GM12865 (cell line): ENCODE data around the gene FAM120C.

ENCODE experiments used
- DNase-seq: peaks from one replicate; pipeline ENCODE4 v3.0.0; 2010; ENCODE audit warnings: low read depth
- H3K4me3 ChIP-seq: 2 replicates; pipeline ENCODE4 v1.5.1; 2011; ENCODE audit warnings: mild to moderate bottlenecking, low read depth, low read length, control low read depth
- TF ChIP-seq, protein P1 (sequence below): IDR thresholded peaks from 2 replicates; pipeline ENCODE4 v1.5.1; 2011; ENCODE audit warnings: low read length, control low read depth, low read depth, inconsistent platforms; ENCODE audit not compliant: insufficient read depth; ENCODE audit errors: missing control alignments

Gene FAM120C, protein sequence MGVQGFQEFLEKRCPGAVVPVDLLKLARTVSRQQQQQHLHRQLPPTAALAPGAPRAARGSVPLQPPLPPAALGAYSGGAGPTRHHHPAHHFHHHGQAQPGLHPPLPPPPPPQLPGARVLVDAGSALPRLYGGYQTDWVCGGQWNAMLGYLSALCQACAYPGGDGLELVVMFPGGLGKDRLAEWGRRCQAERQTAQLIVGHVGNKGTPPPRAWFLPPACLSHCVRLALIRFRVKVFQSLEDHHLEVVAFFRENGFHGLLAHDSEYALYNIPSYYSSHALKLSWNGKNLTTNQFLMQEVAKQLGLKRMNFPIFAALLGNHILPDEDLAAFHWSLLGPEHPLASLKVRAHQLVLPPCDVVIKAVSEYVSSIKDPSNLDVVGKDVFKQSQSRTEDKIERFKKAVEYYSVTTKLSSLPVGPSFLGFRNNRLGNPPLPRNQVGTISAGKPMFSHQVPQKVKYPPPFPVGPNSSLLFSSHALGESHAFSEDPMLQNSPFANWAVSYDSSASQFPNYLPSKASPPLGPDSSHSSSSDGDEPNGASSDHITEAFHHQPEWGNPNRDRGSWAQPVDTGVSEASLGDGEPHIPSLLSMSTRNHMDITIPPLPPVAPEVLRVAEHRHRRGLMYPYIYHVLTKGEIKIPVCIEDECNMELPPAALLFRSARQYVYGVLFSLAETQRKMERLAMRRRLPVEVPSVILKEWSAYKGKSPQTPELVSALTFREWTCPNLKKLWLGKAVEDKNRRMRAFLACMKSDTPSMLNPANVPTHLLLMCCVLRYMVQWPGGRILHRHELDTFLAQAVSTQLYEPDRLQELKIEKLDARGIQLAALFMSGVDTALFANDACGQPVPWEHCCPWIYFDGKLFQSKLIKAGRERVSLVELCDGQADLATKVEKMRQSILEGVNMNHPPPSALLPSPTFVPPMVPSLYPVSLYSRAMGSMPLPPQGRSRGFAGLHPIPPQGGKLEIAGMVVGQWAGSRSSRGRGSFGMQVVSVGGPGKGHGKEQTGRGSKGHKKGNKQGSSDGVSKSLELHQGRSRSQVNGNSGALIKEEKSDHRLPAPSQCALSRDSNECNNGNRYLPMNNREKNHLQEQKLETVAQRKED

DNA sequence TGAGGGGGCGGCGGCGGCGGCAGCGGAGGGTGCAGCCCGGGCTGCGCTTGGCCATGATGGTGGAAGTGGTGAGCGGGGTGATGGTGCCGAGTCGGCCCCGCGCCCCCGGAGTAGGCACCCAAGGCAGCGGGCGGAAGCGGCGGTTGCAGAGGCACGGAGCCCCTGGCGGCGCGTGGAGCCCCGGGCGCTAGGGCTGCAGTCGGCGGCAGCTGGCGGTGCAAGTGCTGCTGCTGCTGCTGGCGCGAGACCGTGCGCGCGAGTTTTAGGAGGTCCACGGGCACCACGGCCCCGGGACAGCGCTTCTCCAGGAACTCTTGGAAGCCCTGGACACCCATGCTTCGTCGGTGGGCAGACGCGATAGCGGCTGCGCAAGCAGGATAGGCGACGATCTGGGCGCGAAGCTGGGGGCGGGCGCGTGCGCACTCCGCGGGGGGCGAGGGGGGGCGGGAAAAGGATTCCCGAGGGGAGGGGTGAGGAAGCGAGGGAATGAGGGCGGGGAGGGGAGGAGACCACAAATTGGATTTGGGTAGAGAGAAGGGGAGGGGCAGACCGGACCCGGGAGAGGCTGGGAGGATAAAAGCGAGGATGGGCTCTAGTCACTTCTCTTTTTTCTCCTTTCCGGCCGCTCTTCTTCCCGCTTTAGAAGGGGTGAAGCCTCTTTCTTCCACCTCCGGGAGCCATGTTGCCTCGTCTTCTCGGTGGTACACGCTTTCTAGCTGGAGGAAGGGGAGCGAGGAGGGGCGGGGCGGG is at the start of gene FAM120C:
TSS of gene FAM120C (minus strand) at position 391 of the 750 bp plus-strand sequence. CDS start at position 335, 56 bp downstream.
- DNase-seq = peak; percentile 84
- TF ChIP-seq, protein P1, sequence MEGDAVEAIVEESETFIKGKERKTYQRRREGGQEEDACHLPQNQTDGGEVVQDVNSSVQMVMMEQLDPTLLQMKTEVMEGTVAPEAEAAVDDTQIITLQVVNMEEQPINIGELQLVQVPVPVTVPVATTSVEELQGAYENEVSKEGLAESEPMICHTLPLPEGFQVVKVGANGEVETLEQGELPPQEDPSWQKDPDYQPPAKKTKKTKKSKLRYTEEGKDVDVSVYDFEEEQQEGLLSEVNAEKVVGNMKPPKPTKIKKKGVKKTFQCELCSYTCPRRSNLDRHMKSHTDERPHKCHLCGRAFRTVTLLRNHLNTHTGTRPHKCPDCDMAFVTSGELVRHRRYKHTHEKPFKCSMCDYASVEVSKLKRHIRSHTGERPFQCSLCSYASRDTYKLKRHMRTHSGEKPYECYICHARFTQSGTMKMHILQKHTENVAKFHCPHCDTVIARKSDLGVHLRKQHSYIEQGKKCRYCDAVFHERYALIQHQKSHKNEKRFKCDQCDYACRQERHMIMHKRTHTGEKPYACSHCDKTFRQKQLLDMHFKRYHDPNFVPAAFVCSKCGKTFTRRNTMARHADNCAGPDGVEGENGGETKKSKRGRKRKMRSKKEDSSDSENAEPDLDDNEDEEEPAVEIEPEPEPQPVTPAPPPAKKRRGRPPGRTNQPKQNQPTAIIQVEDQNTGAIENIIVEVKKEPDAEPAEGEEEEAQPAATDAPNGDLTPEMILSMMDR = no peak
- peak within 1 kb of the TSS; percentile 54 for H3K4me3 ChIP-seq

DNA sequence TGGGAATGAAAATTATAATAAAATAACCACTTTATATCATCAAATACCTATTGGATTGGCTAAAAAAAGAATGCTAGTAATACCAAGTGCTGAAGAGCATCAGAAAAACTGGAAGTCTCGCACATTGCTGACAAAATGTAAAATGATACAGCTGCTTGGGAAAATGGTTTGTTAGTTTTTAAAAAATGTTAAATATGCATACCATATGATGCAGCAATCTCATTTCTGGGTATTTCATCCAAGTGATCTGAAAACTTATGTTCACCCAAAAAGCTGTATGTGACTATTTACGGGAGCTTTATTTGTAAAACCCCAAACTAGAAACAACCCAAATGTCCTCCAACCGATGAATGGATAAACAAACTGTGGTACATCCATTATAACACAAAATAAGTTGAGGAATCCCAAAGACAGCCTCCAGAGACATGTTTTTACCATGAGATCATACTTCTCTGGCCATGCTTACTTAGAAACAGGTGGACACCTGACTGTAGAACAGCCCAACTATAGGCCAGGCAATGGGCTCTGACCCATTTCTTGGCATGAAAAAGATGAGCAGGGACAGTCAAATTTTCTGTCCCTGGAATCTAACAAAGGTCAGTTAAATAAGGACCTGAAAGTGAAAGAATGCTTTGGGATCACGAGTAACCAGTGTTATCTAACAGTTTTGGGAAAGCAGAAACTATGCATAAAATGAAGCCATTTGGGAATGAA is 47.5 kb upstream of the FAM120C start:
- no peak for DNase-seq
- TF ChIP-seq, protein P1 = no peak
- H3K4me3 ChIP-seq = no peak overlapping the region

DNA sequence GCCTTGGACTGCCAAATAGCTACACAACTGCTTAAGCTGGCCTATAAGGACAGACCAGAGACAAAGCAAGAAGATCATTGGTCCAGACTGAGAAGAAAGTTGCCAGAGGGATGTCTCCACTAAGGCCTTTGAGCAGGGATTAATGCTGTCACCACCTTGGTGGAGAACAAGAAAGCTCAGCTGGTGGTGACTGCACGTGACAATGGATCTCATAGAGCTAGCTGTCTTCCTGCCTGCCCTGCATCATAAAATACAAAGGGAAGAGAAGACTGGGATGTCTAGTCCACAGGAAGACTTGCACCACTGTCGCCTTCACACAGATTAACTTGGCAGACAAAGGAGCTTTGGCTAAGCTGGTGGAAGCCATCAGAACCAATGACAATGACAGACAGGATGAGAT is 40.5 kb upstream of the FAM120C start:
- TF ChIP-seq, protein P1 = no peak
- DNase-seq = no peak
- no peak overlapping the region for H3K4me3 ChIP-seq

DNA sequence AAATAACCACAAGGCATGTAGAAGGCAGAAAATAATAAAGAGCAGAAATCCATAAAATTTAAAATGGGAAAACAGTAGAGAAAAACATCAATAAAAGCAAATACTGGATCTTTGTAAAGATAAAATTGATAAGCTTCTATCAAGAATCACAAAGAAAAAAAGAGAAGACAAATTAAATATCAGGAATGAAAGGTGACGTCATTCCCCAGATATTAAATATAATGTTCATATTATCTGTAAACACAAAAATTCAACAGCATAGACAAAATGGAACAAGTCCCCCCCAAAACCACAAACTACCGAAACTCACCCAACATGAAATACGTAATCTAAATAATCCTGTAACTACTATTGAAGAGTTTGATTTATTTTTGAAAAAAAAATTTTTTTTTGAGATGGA is 30.5 kb upstream of the FAM120C start:
- no peak for DNase-seq
- H3K4me3 ChIP-seq = no peak overlapping the region
- TF ChIP-seq, protein P1 = no peak

DNA sequence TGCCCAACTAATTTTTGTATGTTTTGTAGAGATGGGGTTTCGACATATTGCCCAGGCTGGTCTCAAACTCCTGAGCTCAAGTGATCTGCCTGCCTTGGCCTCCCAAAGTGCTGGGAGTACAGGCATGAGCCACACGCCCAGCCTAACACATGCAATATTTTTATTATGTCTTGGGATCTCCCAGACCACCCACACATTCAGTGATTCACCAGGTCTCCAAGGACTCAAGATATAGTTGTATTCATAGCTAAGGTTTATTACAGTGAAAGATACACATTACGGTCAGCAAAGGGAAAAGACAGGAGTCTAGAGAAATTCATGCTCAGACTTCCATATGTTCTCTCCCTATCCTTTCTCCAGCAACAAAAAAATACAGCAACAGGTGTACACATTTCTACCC is 25.5 kb upstream of the FAM120C start:
- H3K4me3 ChIP-seq = no peak overlapping the region
- TF ChIP-seq, protein P1 = no peak
- no peak for DNase-seq

DNA sequence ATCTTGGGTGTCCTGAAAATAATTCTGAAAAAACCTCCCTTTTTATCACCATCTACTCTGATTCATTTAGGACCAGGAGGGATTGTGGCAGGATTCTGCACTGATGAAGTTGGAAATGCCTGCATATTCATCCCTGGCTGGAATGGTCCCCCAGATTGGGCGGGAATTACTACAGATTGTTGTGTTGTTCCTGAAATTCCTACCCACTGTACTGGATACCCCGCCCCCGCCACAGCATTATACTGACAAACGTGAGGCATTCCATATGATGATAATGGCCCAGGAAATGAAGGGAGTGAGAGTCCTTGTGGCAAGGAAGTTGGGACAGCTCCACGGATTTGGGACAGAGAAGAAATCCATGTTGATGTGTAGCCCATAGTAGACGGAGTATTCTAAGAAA is 15.2 kb upstream of the FAM120C start:
- no peak for DNase-seq
- H3K4me3 ChIP-seq = no peak overlapping the region
- TF ChIP-seq, protein P1 = no peak
